Neural cell (in vitro differentiated cells): ENCODE results near the gene LCOR. TPM values are rescaled to one million over a fixed set of nuclear protein-coding genes. Genes with fewer than 3 reads are reported as not detected.

Experiments used
- H2AFZ ChIP-seq: fragments of 200-600, 300-800 bp; sonication (generic), shearing (Covaris generic); 2 replicates; pipeline ENCODE4 v1.6.0; 2014; ENCODE audit warnings: low read depth, mild to moderate bottlenecking, antibody characterized with exemption, low read length, moderate library complexity
- H3F3A ChIP-seq: fragments of 200-600 bp; shearing (Covaris generic); 2 replicates; pipeline ENCODE4 v1.6.1; 2016; ENCODE audit warnings: mild to moderate bottlenecking, moderate library complexity, mixed read lengths, antibody characterized with exemption, low read length; ENCODE audit not compliant: insufficient read depth, poor library complexity, severe bottlenecking
- H3K27ac ChIP-seq: fragments of 200-600, 300-800 bp; sonication (generic), shearing (Covaris generic); 2 replicates; pipeline ENCODE4 v1.5.1; 2014; ENCODE audit warnings: mild to moderate bottlenecking, low read length, moderate library complexity
- H3K27me3 ChIP-seq: fragments of 300-800, 200-600 bp; sonication (generic), shearing (Covaris generic); 2 replicates; pipeline ENCODE4 v1.6.0; 2014; ENCODE audit warnings: mild to moderate bottlenecking, low read depth, low read length, moderate library complexity; ENCODE audit not compliant: insufficient read depth
- H3K36me3 ChIP-seq: fragments of 300-800, 200-600 bp; sonication (generic), shearing (Covaris generic); 2 replicates; pipeline ENCODE4 v1.5.1; 2014; ENCODE audit warnings: mild to moderate bottlenecking, antibody characterized with exemption, low read length, moderate library complexity; ENCODE audit not compliant: insufficient read depth
- H3K4me2 ChIP-seq: fragments of 300-800, 200-600 bp; sonication (generic), shearing (Covaris generic); 2 replicates; pipeline ENCODE4 v1.6.0; 2014; ENCODE audit warnings: mild to moderate bottlenecking, low read length
- H3K4me3 ChIP-seq: fragments of 300-800, 200-600 bp; sonication (generic), shearing (Covaris generic); 2 replicates; pipeline ENCODE4 v1.5.1; 2014; ENCODE audit warnings: mild to moderate bottlenecking, low read length, moderate library complexity
- H3K79me2 ChIP-seq: fragments of 200-600 bp; shearing (Covaris generic); replicated peaks from 2 replicates; pipeline ENCODE4 v1.6.0; 2014; ENCODE audit warnings: mild to moderate bottlenecking, low read length, moderate library complexity; ENCODE audit not compliant: insufficient read depth
- H3K9ac ChIP-seq: fragments of 300-800, 200-600 bp; sonication (generic), shearing (Covaris generic); 2 replicates; pipeline ENCODE4 v1.6.1; 2016; ENCODE audit warnings: mild to moderate bottlenecking, low read length, mixed read lengths
- H3K9me2 ChIP-seq: fragments of 200-600 bp; shearing (Covaris generic); 2 replicates; pipeline ENCODE4 v1.6.1; 2016; ENCODE audit warnings: mild to moderate bottlenecking, low read length, mixed read lengths; ENCODE audit not compliant: insufficient read depth
- H3K9me3 ChIP-seq: fragments of 200-600, 300-800 bp; sonication (generic), shearing (Covaris generic); 2 replicates; pipeline ENCODE4 v1.6.1; 2016; ENCODE audit warnings: mild to moderate bottlenecking, mixed run types, low read length, moderate library complexity, mixed read lengths
- H4K20me1 ChIP-seq: fragments of 200-600 bp; shearing (Covaris generic); 2 replicates; pipeline ENCODE4 v1.6.1; 2016; ENCODE audit warnings: mild to moderate bottlenecking, mixed run types; ENCODE audit not compliant: insufficient read depth
- CTCF ChIP-seq: fragments of 450-650 bp; IDR thresholded peaks from 2 replicates; pipeline ENCODE4 v1.5.1; 2014; ENCODE audit warnings: antibody characterized with exemption, mild to moderate bottlenecking, moderate library complexity; ENCODE audit not compliant: poor library complexity, severe bottlenecking
- EP300 ChIP-seq: fragments of 450-650 bp; conservative IDR thresholded peaks from 2 replicates; pipeline ENCODE4 v1.6.1; 2014; ENCODE audit warnings: antibody characterized with exemption, mild to moderate bottlenecking, moderate library complexity; ENCODE audit not compliant: poor library complexity, severe bottlenecking
- EZH2 ChIP-seq: fragments of 200-600, 300-800 bp; shearing (Covaris generic), sonication (generic); IDR thresholded peaks from 2 replicates; pipeline ENCODE4 v1.6.1; 2014; ENCODE audit warnings: antibody characterized with exemption, low read length, borderline replicate concordance, mild to moderate bottlenecking; ENCODE audit not compliant: insufficient read depth, poor library complexity, severe bottlenecking
- MXI1 ChIP-seq: fragments of 450-650 bp; conservative IDR thresholded peaks from 2 replicates; pipeline ENCODE4 v1.6.1; 2014; ENCODE audit warnings: antibody characterized with exemption, mild to moderate bottlenecking; ENCODE audit not compliant: poor library complexity, severe bottlenecking
- POLR2AphosphoS5 ChIP-seq: IDR thresholded peaks from 2 replicates; pipeline ENCODE4 v1.6.1; 2012
- RAD21 ChIP-seq: fragments of 450-650 bp; conservative IDR thresholded peaks from 2 replicates; pipeline ENCODE4 v1.6.1; 2014; ENCODE audit warnings: antibody characterized with exemption, mild to moderate bottlenecking, moderate library complexity
- SMC3 ChIP-seq: fragments of 450-650 bp; conservative IDR thresholded peaks from 2 replicates; pipeline ENCODE4 v1.6.1; 2014; ENCODE audit warnings: antibody characterized with exemption, mild to moderate bottlenecking, moderate library complexity; ENCODE audit not compliant: poor library complexity
- TAF1 ChIP-seq: IDR thresholded peaks from 2 replicates; pipeline ENCODE4 v1.6.1; 2012; ENCODE audit warnings: low read depth
- polyA minus RNA-seq: library from RNA; depleted of rRNA, polyadenylated mRNA; stranded (reverse); fragments of >200 nt; gene quantifications from 2 replicates; pipeline ENCODE4 v1.2.3, GENCODE V29; 2014
- polyA plus RNA-seq: library from polyadenylated mRNA; depleted of rRNA; stranded (reverse); fragments of >200 nt; gene quantifications from 2 replicates; pipeline ENCODE4 v1.2.3, GENCODE V29; 2014
- TF ChIP-seq, protein P1 (sequence below): IDR thresholded peaks from 2 replicates; pipeline ENCODE4 v1.6.1; 2012; ENCODE audit warnings: borderline replicate concordance

The LCOR gene
- 48.9 and 61.1 TPM in 2 replicates for polyA plus RNA-seq
- polyA minus RNA-seq, result 262 and 444 TPM in 2 replicates

- peaks cover 13% of the 10 kb centered on the region for H4K20me1 ChIP-seq
- H3K4me2 ChIP-seq, result peak within 1 kb of the TSS; percentile 56
- peak within 1 kb of the TSS; percentile 97 for H3K4me3 ChIP-seq
- no peaks in the 10 kb centered on the region for H3K9me2 ChIP-seq
- no peaks in the 10 kb centered on the region for H3K9me3 ChIP-seq
- peak within 1 kb of the TSS; percentile 65 for H2AFZ ChIP-seq
- peaks cover 7% of the 10 kb centered on the region for H3F3A ChIP-seq
- peak; percentile 47 for TF ChIP-seq TAF1
- TF ChIP-seq MXI1, result peak; percentile 38
- no peak for TF ChIP-seq CTCF
- no peak for TF ChIP-seq EZH2
- TF ChIP-seq SMC3, result no peak
- TF ChIP-seq, protein P1, sequence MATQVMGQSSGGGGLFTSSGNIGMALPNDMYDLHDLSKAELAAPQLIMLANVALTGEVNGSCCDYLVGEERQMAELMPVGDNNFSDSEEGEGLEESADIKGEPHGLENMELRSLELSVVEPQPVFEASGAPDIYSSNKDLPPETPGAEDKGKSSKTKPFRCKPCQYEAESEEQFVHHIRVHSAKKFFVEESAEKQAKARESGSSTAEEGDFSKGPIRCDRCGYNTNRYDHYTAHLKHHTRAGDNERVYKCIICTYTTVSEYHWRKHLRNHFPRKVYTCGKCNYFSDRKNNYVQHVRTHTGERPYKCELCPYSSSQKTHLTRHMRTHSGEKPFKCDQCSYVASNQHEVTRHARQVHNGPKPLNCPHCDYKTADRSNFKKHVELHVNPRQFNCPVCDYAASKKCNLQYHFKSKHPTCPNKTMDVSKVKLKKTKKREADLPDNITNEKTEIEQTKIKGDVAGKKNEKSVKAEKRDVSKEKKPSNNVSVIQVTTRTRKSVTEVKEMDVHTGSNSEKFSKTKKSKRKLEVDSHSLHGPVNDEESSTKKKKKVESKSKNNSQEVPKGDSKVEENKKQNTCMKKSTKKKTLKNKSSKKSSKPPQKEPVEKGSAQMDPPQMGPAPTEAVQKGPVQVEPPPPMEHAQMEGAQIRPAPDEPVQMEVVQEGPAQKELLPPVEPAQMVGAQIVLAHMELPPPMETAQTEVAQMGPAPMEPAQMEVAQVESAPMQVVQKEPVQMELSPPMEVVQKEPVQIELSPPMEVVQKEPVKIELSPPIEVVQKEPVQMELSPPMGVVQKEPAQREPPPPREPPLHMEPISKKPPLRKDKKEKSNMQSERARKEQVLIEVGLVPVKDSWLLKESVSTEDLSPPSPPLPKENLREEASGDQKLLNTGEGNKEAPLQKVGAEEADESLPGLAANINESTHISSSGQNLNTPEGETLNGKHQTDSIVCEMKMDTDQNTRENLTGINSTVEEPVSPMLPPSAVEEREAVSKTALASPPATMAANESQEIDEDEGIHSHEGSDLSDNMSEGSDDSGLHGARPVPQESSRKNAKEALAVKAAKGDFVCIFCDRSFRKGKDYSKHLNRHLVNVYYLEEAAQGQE, result peak; percentile 89
- TF ChIP-seq POLR2AphosphoS5, result peak; percentile 98
- no peak for TF ChIP-seq RAD21
- H3K9ac ChIP-seq, result peak within 1 kb of the TSS; percentile 93
- H3K27ac ChIP-seq, result peak within 1 kb of the TSS; percentile 95
- H3K79me2 ChIP-seq, result peaks cover 37% of the 10 kb centered on the region
- H3K27me3 ChIP-seq, result no peaks in the 10 kb centered on the region
- no peaks in the 10 kb centered on the region for H3K36me3 ChIP-seq
Observed at GRCh38 chr10:96831867-96832720, at the start of gene LCOR. Gene LCOR, plus strand, starts transcription at chr10:96832298. Its CDS starts 116,760 bp downstream, at chr10:96949058.

- H3K9ac ChIP-seq, result no peak overlapping the region
Observed at GRCh38 chr10:96784253-96784652, 47.8 kb upstream of the LCOR start.

More at GRCh38 chr10:96784253-96784652, 47.8 kb upstream of the LCOR start:
- no peaks in the 10 kb centered on the region for H3K36me3 ChIP-seq
- no peaks in the 10 kb centered on the region for H3K27me3 ChIP-seq
- no peaks in the 10 kb centered on the region for H3K79me2 ChIP-seq
- no peaks in the 10 kb centered on the region for H4K20me1 ChIP-seq
- no peaks in the 10 kb centered on the region for H3K9me2 ChIP-seq
- no peak overlapping the region for H3K4me3 ChIP-seq
- no peaks in the 10 kb centered on the region for H3F3A ChIP-seq
- TF ChIP-seq EZH2 (no peak), EP300 (no peak), TAF1 (no peak), RAD21 (no peak), CTCF (no peak), MXI1 (no peak), POLR2AphosphoS5 (no peak), SMC3 (no peak)
- TF ChIP-seq, protein P1, result no peak
- no peak overlapping the region for H3K27ac ChIP-seq
- no peaks in the 10 kb centered on the region for H3K9me3 ChIP-seq
- no peak overlapping the region for H3K4me2 ChIP-seq
- no peak overlapping the region for H2AFZ ChIP-seq
